ENCODE results near the gene NPHP4. TPM values are rescaled to one million over a fixed set of nuclear protein-coding genes. Genes with fewer than 3 reads are reported as not detected.

Gene NPHP4
- total and polyA plus RNA-seq, 2 donors (not counting 3 experiments of a cell fraction or from before 2014, with no cell fraction given), result 4.4 to 11.7 TPM

DNA sequence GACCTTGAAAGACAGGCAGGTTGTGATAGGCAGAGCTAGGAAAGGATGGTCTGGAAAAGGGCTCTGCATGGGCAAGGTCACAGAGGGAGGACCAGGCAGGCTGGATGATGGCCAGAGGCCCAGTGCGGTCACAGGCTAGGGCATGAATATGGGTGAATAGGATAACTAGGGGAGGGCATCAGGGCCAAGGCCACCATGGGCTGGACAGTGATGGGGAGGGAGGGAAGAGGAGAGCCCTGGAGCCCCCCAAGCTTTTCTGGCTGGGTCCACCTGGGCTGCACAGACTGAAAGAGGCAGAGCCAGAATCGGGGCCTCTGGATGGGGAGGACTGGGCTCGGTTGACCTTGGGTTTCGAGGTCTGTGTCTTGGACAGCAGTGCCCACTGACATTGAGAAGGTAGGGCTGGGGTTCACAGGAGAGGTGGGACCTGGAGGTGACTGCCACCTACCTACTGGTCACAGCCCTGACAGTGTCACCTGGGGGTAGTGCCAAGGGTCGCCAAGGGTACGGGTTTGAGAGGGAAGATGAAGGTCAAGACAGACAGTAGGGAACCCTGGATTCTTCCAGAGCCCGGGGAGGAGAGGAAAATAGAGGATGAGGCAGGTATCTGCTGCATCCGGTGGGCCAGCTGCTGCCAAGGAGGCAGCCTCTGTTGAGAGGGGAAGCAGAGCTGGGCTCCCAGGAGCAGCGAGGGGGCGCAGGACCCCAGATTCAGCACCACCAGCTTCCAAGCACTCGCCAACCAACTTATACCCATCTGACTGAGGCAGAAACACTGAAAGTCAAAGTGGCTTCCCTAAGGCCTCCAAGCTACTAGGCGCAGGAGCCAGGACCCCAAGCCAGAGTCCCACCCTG lies 6.1 kb upstream of the NPHP4 start:
- H3K27ac ChIP-seq (ENCODE audit: insufficient read depth, low read depth, low read length), result no peak overlapping the region
- H3K4me3 ChIP-seq (replicated peaks in 1 of 3; ENCODE audit: insufficient read depth in 1 of 3, low read depth in 1 of 3, low read length in 3 of 3), result no peak overlapping the region
- intact Hi-C loops (cut with micrococcal nuclease) (no loop called here), dilution Hi-C loops (cut with MboI; ENCODE audit: extremely low pct_ligation_motif_present, low sequenced_read_pairs) (no loop called here)
- POLR2A ChIA-PET, result no interaction called here
- CTCF ChIA-PET, result no interaction called here
- no peak overlapping the region for H3K4me2 ChIP-seq (ENCODE audit: insufficient read depth, low read length)
- no TSS peak for BruUV-seq (replicated peaks)
- no peaks in the 10 kb centered on the region for H4K20me1 ChIP-seq (replicated peaks; ENCODE audit: control insufficient read depth, extremely low read depth, insufficient read depth, low read length)
- H3K9me3 ChIP-seq (replicated peaks; ENCODE audit: control insufficient read depth, insufficient read depth, low read length), result no peaks in the 10 kb centered on the region
- H3K9me1 ChIP-seq (replicated peaks; ENCODE audit: control insufficient read depth, extremely low read depth, insufficient read depth, low read length), result no peaks in the 10 kb centered on the region
- H2AFZ ChIP-seq (ENCODE audit: low read depth, low read length), result no peak overlapping the region
- H3K4me1 ChIP-seq (ENCODE audit: control insufficient read depth, extremely low read depth, insufficient read depth, low read length), result peaks cover 6% of the 10 kb centered on the region
- no peak for DNase-seq (ENCODE audit: low read depth, low spot score)
- TF ChIP-seq EZH2 (IDR thresholded peaks at IDR 0.05; ENCODE audit: borderline replicate concordance, low read depth, low read length, severe bottlenecking) (no peak), POLR2AphosphoS5 (IDR thresholded peaks at IDR 0.05; ENCODE audit: insufficient read depth, low read depth, low read length) (no peak), JUN (IDR thresholded peaks at IDR 0.05; ENCODE audit: borderline replicate concordance, insufficient read depth, insufficient read length, low read depth) (no peak), POLR2A (IDR thresholded peaks at IDR 0.05; ENCODE audit: low read depth, low read length) (no peak), GATA2 (IDR thresholded peaks at IDR 0.05; ENCODE audit: insufficient read depth, insufficient read length, low read depth, low read length) (no peak), FOS (IDR thresholded peaks at IDR 0.05; ENCODE audit: borderline replicate concordance, insufficient read depth, low read length) (no peak), MYC (IDR thresholded peaks at IDR 0.05; ENCODE audit: low read depth, low read length) (no peak)
- TF ChIP-seq, protein P1, sequence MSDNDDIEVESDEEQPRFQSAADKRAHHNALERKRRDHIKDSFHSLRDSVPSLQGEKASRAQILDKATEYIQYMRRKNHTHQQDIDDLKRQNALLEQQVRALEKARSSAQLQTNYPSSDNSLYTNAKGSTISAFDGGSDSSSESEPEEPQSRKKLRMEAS (IDR thresholded peaks at IDR 0.05; ENCODE audit: insufficient read depth, insufficient read length), result no peak
- TF ChIP-seq, protein P2, sequence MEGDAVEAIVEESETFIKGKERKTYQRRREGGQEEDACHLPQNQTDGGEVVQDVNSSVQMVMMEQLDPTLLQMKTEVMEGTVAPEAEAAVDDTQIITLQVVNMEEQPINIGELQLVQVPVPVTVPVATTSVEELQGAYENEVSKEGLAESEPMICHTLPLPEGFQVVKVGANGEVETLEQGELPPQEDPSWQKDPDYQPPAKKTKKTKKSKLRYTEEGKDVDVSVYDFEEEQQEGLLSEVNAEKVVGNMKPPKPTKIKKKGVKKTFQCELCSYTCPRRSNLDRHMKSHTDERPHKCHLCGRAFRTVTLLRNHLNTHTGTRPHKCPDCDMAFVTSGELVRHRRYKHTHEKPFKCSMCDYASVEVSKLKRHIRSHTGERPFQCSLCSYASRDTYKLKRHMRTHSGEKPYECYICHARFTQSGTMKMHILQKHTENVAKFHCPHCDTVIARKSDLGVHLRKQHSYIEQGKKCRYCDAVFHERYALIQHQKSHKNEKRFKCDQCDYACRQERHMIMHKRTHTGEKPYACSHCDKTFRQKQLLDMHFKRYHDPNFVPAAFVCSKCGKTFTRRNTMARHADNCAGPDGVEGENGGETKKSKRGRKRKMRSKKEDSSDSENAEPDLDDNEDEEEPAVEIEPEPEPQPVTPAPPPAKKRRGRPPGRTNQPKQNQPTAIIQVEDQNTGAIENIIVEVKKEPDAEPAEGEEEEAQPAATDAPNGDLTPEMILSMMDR (IDR thresholded peaks at IDR 0.05; ENCODE audit: extremely low read depth in 1 of 2, insufficient read depth in 1 of 2, low read depth in 1 of 2, low read length in 2 of 2), result no peak
- FAIRE-seq, result no peak
- H3K79me2 ChIP-seq (ENCODE audit: control insufficient read depth, insufficient read depth, low read length), result no peaks in the 10 kb centered on the region
- H3K27me3 ChIP-seq (ENCODE audit: control insufficient read depth in 2 of 2, insufficient read depth in 2 of 2, low read length in 2 of 2), result no peaks in the 10 kb centered on the region
- H3K36me3 ChIP-seq (ENCODE audit: control insufficient read depth in 2 of 2, extremely low read depth in 1 of 2, insufficient read depth in 2 of 2, low read length in 2 of 2), result no peaks in the 10 kb centered on the region
- no peak overlapping the region for H3K9ac ChIP-seq (replicated peaks; ENCODE audit: extremely low read depth, insufficient read depth, low read length)

Measured in endothelial cell of umbilical vein (primary cell).